GM19455 (cell line): Measurements from ENCODE around the gene CD84.
A peak's percentile ranks its signal among the peaks of the same experiment; 100 is the strongest.
"Not testable (repeated sequence)": the region's sequence is repeated elsewhere in the genome, so short reads cannot be mapped to it uniquely, and the experiment has no call there.

Experiments used
- ATAC-seq: cut with Tn5 transposase; IDR thresholded peaks from one replicate; pipeline ENCODE4 v1.9.1; 2021; ENCODE audit not compliant: unreplicated experiment

CD84 gene

GRCh38 chr1:160610569-160611242 lies 31.4 kb upstream of the CD84 start:
- no peak for ATAC-seq

- no peak for ATAC-seq
Observed at GRCh38 chr1:160608941-160609340, 29.6 kb upstream of the CD84 start.

- no peak for ATAC-seq
Observed at GRCh38 chr1:160608514-160608913, 29.2 kb upstream of the CD84 start.

- no peak for ATAC-seq
Observed at GRCh38 chr1:160608057-160608456, 28.8 kb upstream of the CD84 start.

- ATAC-seq, result no peak
Observed at GRCh38 chr1:160607672-160608032, 28.4 kb upstream of the CD84 start.

GRCh38 chr1:160607011-160607671 lies 27.8 kb upstream of the CD84 start:
- ATAC-seq, result peak; percentile 74

- peak; percentile 23 for ATAC-seq
Observed at GRCh38 chr1:160606611-160607010, 27.3 kb upstream of the CD84 start.

- ATAC-seq, result no peak
Observed at GRCh38 chr1:160605792-160606479, 26.6 kb upstream of the CD84 start.

- ATAC-seq, result no peak
Observed at GRCh38 chr1:160605205-160605604, 25.9 kb upstream of the CD84 start.

- no peak for ATAC-seq
Observed at GRCh38 chr1:160597705-160598104, 18.4 kb upstream of the CD84 start.

- ATAC-seq, result no peak
Observed at GRCh38 chr1:160597051-160597450, 17.8 kb upstream of the CD84 start.

GRCh38 chr1:160590488-160590887 lies 11.2 kb upstream of the CD84 start:
- no peak for ATAC-seq

GRCh38 chr1:160588468-160588867 lies 9.2 kb upstream of the CD84 start:
- ATAC-seq, result no peak

GRCh38 chr1:160584784-160585183 lies 5.5 kb upstream of the CD84 start:
- ATAC-seq, result no peak

GRCh38 chr1:160582976-160583375 lies 3.7 kb upstream of the CD84 start:
- not testable (repeated sequence) for ATAC-seq

- ATAC-seq, result no peak
Observed at GRCh38 chr1:160581961-160582360, 2.7 kb upstream of the CD84 start.

GRCh38 chr1:160580221-160580812 lies 1.0 kb upstream of the CD84 start:
- no peak for ATAC-seq

- no peak for ATAC-seq
Observed at GRCh38 chr1:160578525-160579191, 638 bp downstream of the CD84 start.

GRCh38 chr1:160578175-160578524 lies 1.1 kb downstream of the CD84 start:
- ATAC-seq, result no peak

- no peak for ATAC-seq
Observed at GRCh38 chr1:160577671-160578070, 1.6 kb downstream of the CD84 start.

GRCh38 chr1:160576884-160577283 lies 2.4 kb downstream of the CD84 start:
- no peak for ATAC-seq
